HepG2 (cell line): ENCODE results near the gene APOC3. TPM values are rescaled to one million over a fixed set of nuclear protein-coding genes. Genes with fewer than 3 reads are reported as not detected.

Experiments
- ATAC-seq: fragments of 200-7000 bp; cut with Tn5 transposase; 3 replicates; pipeline ENCODE4 v1.9.1; 2020; ENCODE audit warnings: mild to moderate bottlenecking, moderate library complexity
- BruUV-seq: library from RNA; stranded (reverse); fragments of 400-500 nt; replicated peaks from 2 replicates; lab custom pipeline; 2021; lab: Mats Ljungman, UMichigan
- CTCF ChIA-PET: fragments of 300-600 bp; formaldehyde crosslinking; extraction: SDS; loops from one replicate; lab custom pipeline; 2021; ENCODE audit warnings: low total read pairs, inconsistent platforms, low intra/inter-chr PET ratio; lab: Yijun Ruan, JAX
- POLR2A ChIA-PET: fragments of 350-600 bp; sonication (Branson Sonifier 250); formaldehyde crosslinking; loops from one replicate; lab custom pipeline; 2020; ENCODE audit warnings: antibody characterized with exemption, inconsistent platforms; lab: Yijun Ruan, JAX
- DNase-seq: peaks from one replicate; pipeline ENCODE4 v3.0.0-alpha.2; 2015; ENCODE audit warnings: low spot score
- FAIRE-seq: peaks from 3 replicates; lab custom pipeline; 2011; peaks lifted over from hg19 to GRCh38; lab: Jason Lieb, UNC
- H2AFZ ChIP-seq: one replicate; pipeline ENCODE4 v1.6.1; 2011; ENCODE audit warnings: low read length, inconsistent platforms
- H3K27ac ChIP-seq: fragments of 300-600 bp; 3 replicates; pipeline ENCODE4 v1.8.0; 2011; ENCODE audit warnings: mixed run types, mild to moderate bottlenecking, mixed read lengths, low read length, inconsistent platforms; ENCODE audit not compliant: insufficient read depth; ENCODE audit errors: extremely low read length
- H3K27me3 ChIP-seq, 2 experiments: fragments of 200-600 bp in 1 of 2; 2 replicates in 1 of 2; 3 replicates in 1 of 2; pipeline versions ENCODE4 v1.6.0 to v1.8.0; 2011; ENCODE audit warnings: low read length in 2 of 2, mild to moderate bottlenecking in 2 of 2, moderate library complexity in 2 of 2, inconsistent platforms in 1 of 2; ENCODE audit not compliant: insufficient read depth in 2 of 2, control insufficient read depth in 1 of 2
- H3K36me3 ChIP-seq, 2 experiments: fragments of 200-600 bp in 1 of 2; replicated peaks in 1 of 2; 2 replicates in 1 of 2; 3 replicates in 1 of 2; pipeline versions ENCODE4 v1.5.1 to v1.8.0; 2011; ENCODE audit warnings: low read length in 2 of 2, inconsistent platforms in 1 of 2; ENCODE audit not compliant: insufficient read depth in 2 of 2, control insufficient read depth in 1 of 2
- H3K4me1 ChIP-seq: 2 replicates; pipeline ENCODE4 v1.5.1; 2012; ENCODE audit warnings: low read length, inconsistent platforms; ENCODE audit not compliant: insufficient read depth
- H3K4me2 ChIP-seq: 2 replicates; pipeline ENCODE4 v1.6.0; 2011; ENCODE audit warnings: low read depth, low read length, inconsistent platforms
- H3K4me3 ChIP-seq, 3 experiments: fragments of 200-600 bp in 1 of 3; sonication (generic), shearing (Covaris generic) in 1 of 3; replicated peaks in 1 of 3; 2 replicates each; pipeline ENCODE4 v1.5.1; 2011 to 2016; ENCODE audit warnings: low read length in 3 of 3, inconsistent platforms in 2 of 3, low read depth in 2 of 3, mild to moderate bottlenecking in 2 of 3, control low read depth in 1 of 3, mixed read lengths in 1 of 3; ENCODE audit not compliant: insufficient read depth in 1 of 3
- H3K79me2 ChIP-seq: one replicate; pipeline ENCODE4 v1.6.1; 2011; ENCODE audit warnings: low read length, inconsistent platforms; ENCODE audit not compliant: insufficient read depth
- H3K9ac ChIP-seq: 2 replicates; pipeline ENCODE4 v1.6.0; 2011; ENCODE audit warnings: mild to moderate bottlenecking, low read depth, low read length, inconsistent platforms; ENCODE audit not compliant: insufficient read depth
- H3K9me3 ChIP-seq: 2 replicates; pipeline ENCODE4 v1.5.1; 2012; ENCODE audit warnings: mild to moderate bottlenecking, low read length
- H4K20me1 ChIP-seq: 2 replicates; pipeline ENCODE4 v1.6.0; 2011; ENCODE audit warnings: inconsistent platforms, mild to moderate bottlenecking, low read length, moderate library complexity; ENCODE audit not compliant: insufficient read depth
- CHD4 ChIP-seq: fragments of 200-600 bp; sonication (generic); IDR thresholded peaks from 2 replicates; pipeline ENCODE4 v1.7.0; 2017; ENCODE audit warnings: mild to moderate bottlenecking, low read length, borderline replicate concordance
- DNMT3B ChIP-seq: conservative IDR thresholded peaks from 2 replicates; pipeline ENCODE4 v1.6.1; 2016; ENCODE audit warnings: missing biosample characterization, control low read depth
- GABPB1 ChIP-seq: IDR thresholded peaks from 2 replicates; pipeline ENCODE4 v1.6.1; 2016; ENCODE audit warnings: mild to moderate bottlenecking, missing genetic modification reagents, moderate library complexity, missing compliant biosample characterization
- KAT7 ChIP-seq: IDR thresholded peaks from 2 replicates; pipeline ENCODE4 v1.6.1; 2018; ENCODE audit warnings: borderline replicate concordance, missing compliant biosample characterization
- KDM6A ChIP-seq: IDR thresholded peaks from 2 replicates; pipeline ENCODE4 v1.6.1; 2016; ENCODE audit warnings: low read depth
- MAFG ChIP-seq: sonication (generic); formaldehyde crosslinking; IDR thresholded peaks from 2 replicates; pipeline ENCODE4 v1.5.1; 2020; ENCODE audit warnings: mild to moderate bottlenecking, missing genetic modification reagents
- MEF2D ChIP-seq: sonication (generic); formaldehyde crosslinking; IDR thresholded peaks from 2 replicates; pipeline ENCODE4 v1.5.1; 2020; ENCODE audit warnings: mild to moderate bottlenecking, missing genetic modification reagents
- PAWR ChIP-seq: sonication (generic); formaldehyde crosslinking; IDR thresholded peaks from 2 replicates; pipeline ENCODE4 v1.4.0; 2020; ENCODE audit warnings: missing genetic modification reagents, mild to moderate bottlenecking, borderline replicate concordance
- PAX8 ChIP-seq: sonication (generic); formaldehyde crosslinking; IDR thresholded peaks from 2 replicates; pipeline ENCODE4 v1.8.0; 2022; ENCODE audit warnings: mild to moderate bottlenecking, missing genetic modification reagents, borderline replicate concordance
- RELA ChIP-seq: sonication (generic); formaldehyde crosslinking; IDR thresholded peaks from 2 replicates; pipeline ENCODE4 v1.4.0; 2020; ENCODE audit warnings: missing genetic modification reagents
- SOX13 ChIP-seq, 3 experiments: fragments of 450-650 bp in 1 of 3; sonication (generic) in 1 of 3; formaldehyde crosslinking in 1 of 3; IDR thresholded peaks in 2 of 3; conservative IDR thresholded peaks in 1 of 3; 2 replicates each; pipeline versions ENCODE4 v1.5.0 to v1.6.1; 2016 to 2020; ENCODE audit warnings: antibody characterized with exemption in 1 of 3, mild to moderate bottlenecking in 1 of 3, missing compliant biosample characterization in 1 of 3, missing genetic modification reagents in 1 of 3, moderate library complexity in 1 of 3
- ZBTB7A ChIP-seq: sonication (generic); formaldehyde crosslinking; IDR thresholded peaks from 2 replicates; pipeline ENCODE4 v1.8.0; 2022; ENCODE audit warnings: mild to moderate bottlenecking, missing genetic modification reagents
- ZFX ChIP-seq: sonication (generic); formaldehyde crosslinking; IDR thresholded peaks from 2 replicates; pipeline ENCODE4 v1.4.0; 2020; ENCODE audit warnings: mild to moderate bottlenecking, low read depth, missing genetic modification reagents, moderate library complexity
- ZNF232 ChIP-seq: sonication (generic); formaldehyde crosslinking; IDR thresholded peaks from 2 replicates; pipeline ENCODE4 v1.4.0; 2020; ENCODE audit warnings: missing genetic modification reagents, borderline replicate concordance
- ZNF496 ChIP-seq: sonication (generic); formaldehyde crosslinking; IDR thresholded peaks from 2 replicates; pipeline ENCODE4 v1.8.1; 2023; ENCODE audit warnings: mild to moderate bottlenecking, moderate library complexity, missing genetic modification reagents; ENCODE audit not compliant: insufficient replicate concordance
- ZNF550 ChIP-seq: sonication (generic); formaldehyde crosslinking; IDR thresholded peaks from 2 replicates; pipeline ENCODE4 v1.4.0; 2020; ENCODE audit warnings: mild to moderate bottlenecking, missing genetic modification reagents, borderline replicate concordance
- ZNF572 ChIP-seq: sonication (generic); formaldehyde crosslinking; IDR thresholded peaks from 2 replicates; pipeline ENCODE4 v1.5.1; 2020; ENCODE audit warnings: mild to moderate bottlenecking, missing genetic modification reagents
- ZNF616 ChIP-seq: sonication (generic); formaldehyde crosslinking; IDR thresholded peaks from 2 replicates; pipeline ENCODE4 v1.5.0; 2020; ENCODE audit warnings: low read depth, mild to moderate bottlenecking, missing genetic modification reagents
- ZNF709 ChIP-seq: sonication (generic); formaldehyde crosslinking; IDR thresholded peaks from 2 replicates; pipeline ENCODE4 v1.5.0; 2020; ENCODE audit warnings: mild to moderate bottlenecking, missing genetic modification reagents
- ZNF740 ChIP-seq: sonication (generic); formaldehyde crosslinking; IDR thresholded peaks from 2 replicates; pipeline ENCODE4 v1.4.0; 2020; ENCODE audit warnings: missing genetic modification reagents
- ZNF772 ChIP-seq: sonication (generic); formaldehyde crosslinking; IDR thresholded peaks from 2 replicates; pipeline ENCODE4 v1.5.0; 2020; ENCODE audit warnings: mild to moderate bottlenecking, missing genetic modification reagents
- WGBS: methylation state at CpG from one replicate; pipeline ENCODE4 v1.1.6; 2017; ENCODE audit warnings: low lambda C conversion rate; 5-methylcytosine and 5-hydroxymethylcytosine counted together
- in situ Hi-C: cut with HindIII; loops from 2 replicates; pipeline ENCODE4 v1.10.0; 2017; ENCODE audit warnings: low pct_unique_long_range_greater_than_20kb; ENCODE audit not compliant: extremely low pct_ligation_motif_present
- intact Hi-C: fragments of 100-400 bp; cut with micrococcal nuclease; formaldehyde crosslinking; loops from one replicate; pipeline ENCODE4 v1.10.0; 2022; ENCODE audit not compliant: unreplicated experiment
- polyA plus RNA-seq, 8 experiments: library from polyadenylated mRNA; depleted of rRNA in 3 of 8; stranded (reverse) in 7 of 8; unstranded in 1 of 8; fragments of >200 nt; fragmentation: Illumina TruSeq in 4 of 8; extraction: Trizol in 4 of 8; gene quantifications; 2 replicates each; pipeline versions ENCODE4 v1.2.1 to v1.2.3, GENCODE V29; 2011 to 2016; ENCODE audit warnings: low read depth in 4 of 8, missing spikeins in 1 of 8, mixed read lengths in 1 of 8; ENCODE audit not compliant: insufficient read depth in 1 of 8
- total RNA-seq, 5 experiments: library from RNA; depleted of rRNA; stranded (reverse); fragments of >200 nt; fragmentation: Illumina TruSeq; extraction: Trizol; gene quantifications; 2 replicates each; pipeline ENCODE4 v1.2.3, GENCODE V29; 2016; ENCODE audit warnings: low read depth in 1 of 5

The APOC3 gene
- total and polyA plus RNA-seq, 2 of the 13 experiments (the other 11 are each of a cell fraction or from before 2014, with no cell fraction given): 314 to 687 TPM

- TF ChIP-seq ZNF496 (CRISPR knock-in tag) (no peak), MAFG (no peak), ZNF572 (CRISPR knock-in tag) (no peak), PAX8 (0 out of 2 replicates have a peak, but pooled peaks have one; percentile 53), GABPB1 (CRISPR knock-in tag) (no peak; the same call in 1 of the 2 replicates)
Measured at GRCh38 chr11:116830184-116830912, 641 bp downstream of the APOC3 start (continued).

GRCh38 chr11:116831790-116832349 lies 2.2 kb downstream of the APOC3 start:
- ChIA-PET CTCF (interaction anchor here (1.1 kb wide), 2 partner anchors 40 to 41 kb away, joined by 3 read pairs; partner anchors contain the start of gene APOA5), POLR2A (interaction anchor here (0.6 to 18.4 kb wide), 11 partner anchors 8 to 313 kb away, joined by 3 to 1365 read pairs (median 4); partner anchors contain the start of genes APOA5, BUD13 and ZPR1)
- DNase-seq: no peak
- H3K27me3 ChIP-seq: no peaks in the 10 kb centered on the region
- peaks cover 46% of the 10 kb centered on the region for H3K79me2 ChIP-seq
- BruUV-seq: no TSS peak
- no peak overlapping the region for H2AFZ ChIP-seq
- H3K4me2 ChIP-seq: peak overlapping the region; percentile 79
- H3K9me3 ChIP-seq: no peaks in the 10 kb centered on the region
- in situ Hi-C loops: no loop called here
- 22% methylated on average over 7 of the region's 7 CpGs for WGBS
- ATAC-seq: peak; percentile 0; the same call in 1 of the 3 replicates
- H3K9ac ChIP-seq: peak overlapping the region; percentile 64
- peaks cover 9% of the 10 kb centered on the region; the same call in 1 of the 2 replicates for H4K20me1 ChIP-seq
- intact Hi-C loops: no loop called here
- peak overlapping the region in 1 of 3 experiments; percentile 62; a peak in 2 of 6 replicates for H3K4me3 ChIP-seq
- peaks cover 93% of the 10 kb centered on the region for H3K4me1 ChIP-seq
- peak overlapping the region; percentile 99 for H3K27ac ChIP-seq
- FAIRE-seq: no peak
- H3K36me3 ChIP-seq: no peaks in the 10 kb centered on the region; a peak in 2 of 5 replicates
- no peak for TF ChIP-seq ZNF709 (CRISPR knock-in tag)
- TF ChIP-seq KAT7 (CRISPR knock-in tag): 0 out of 2 replicates have a peak, but pooled peaks have one; percentile 61
- peak; percentile 64 for TF ChIP-seq ZNF772 (CRISPR knock-in tag)
- no peak for TF ChIP-seq KDM6A (CRISPR knock-in tag)
- TF ChIP-seq CHD4: 0 out of 2 replicates have a peak, but pooled peaks have one; percentile 24
- TF ChIP-seq SOX13 (IDR thresholded peaks at IDR 0.05): no peak
- peak in 1 of 2 experiments; percentile 24; a peak in 1 of 4 replicates for TF ChIP-seq SOX13 (CRISPR knock-in tag; conservative IDR thresholded peaks at IDR 0.05 in 1 of 2, IDR thresholded peaks at IDR 0.05 in 1 of 2)
- 0 out of 2 replicates have a peak, but pooled peaks have one; percentile 80 for TF ChIP-seq PAWR
- TF ChIP-seq ZBTB7A (CRISPR knock-in tag): no peak
- TF ChIP-seq ZNF740 (CRISPR knock-in tag): no peak
- TF ChIP-seq ZNF232 (CRISPR knock-in tag): no peak
- peak; percentile 12; the same call in 1 of the 2 replicates for TF ChIP-seq RELA (CRISPR knock-in tag)
- 0 out of 2 replicates have a peak, but pooled peaks have one; percentile 42 for TF ChIP-seq ZNF616
- TF ChIP-seq ZNF550 (CRISPR knock-in tag): no peak
- no peak for TF ChIP-seq DNMT3B
- TF ChIP-seq MEF2D: 0 out of 2 replicates have a peak, but pooled peaks have one; percentile 1
- TF ChIP-seq ZFX (CRISPR knock-in tag): no peak
